ENCODE data around the gene CELSR1. TPM values are rescaled to one million over a fixed set of nuclear protein-coding genes. Genes with fewer than 3 reads are reported as not detected.

The CELSR1 gene
- total RNA-seq, 1 donor from 2014 or later = 7.7 TPM

DNA sequence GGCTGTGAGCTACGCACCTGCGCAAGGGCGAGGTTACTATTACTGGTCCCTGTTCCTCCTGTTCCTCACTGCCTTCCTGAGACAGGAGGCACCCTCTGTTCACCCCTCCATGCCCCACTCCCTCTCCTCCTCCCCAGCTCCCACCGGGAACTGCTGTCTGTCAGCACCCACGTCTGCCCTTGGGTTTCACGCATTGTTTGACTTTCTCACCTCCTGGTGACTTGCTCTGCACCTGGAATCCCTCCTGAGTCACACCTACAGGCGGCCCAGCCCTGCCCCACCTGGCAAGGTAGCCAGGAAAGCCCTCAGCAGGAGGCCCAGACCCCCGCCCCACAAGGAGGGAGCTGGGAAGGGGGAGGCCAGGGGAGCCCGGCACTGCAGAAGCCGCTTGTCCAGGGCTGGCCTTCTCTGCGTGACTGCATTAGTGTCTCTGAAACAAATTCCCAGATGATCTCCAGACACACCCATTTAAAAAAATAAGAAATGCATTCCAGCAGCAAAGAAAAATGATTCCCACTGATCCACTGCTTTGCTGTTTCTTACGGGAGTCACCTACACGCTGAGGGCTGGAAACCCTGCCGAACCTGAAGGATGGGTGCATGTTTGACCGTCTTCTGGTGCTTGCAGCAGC lies 86.4 kb downstream of the CELSR1 start:
- Mint-ChIP-seq H3K27me3 (ENCODE audit: unreplicated experiment) (peaks cover 2% of the 10 kb centered on the region), H3K4me1 (ENCODE audit: unreplicated experiment) (no peaks in the 10 kb centered on the region), H3K9me3 (ENCODE audit: unreplicated experiment) (no peaks in the 10 kb centered on the region), H3K36me3 (ENCODE audit: low read depth, unreplicated experiment) (no peaks in the 10 kb centered on the region), H3K27ac (ENCODE audit: unreplicated experiment) (no peak overlapping the region), H3K4me3 (ENCODE audit: unreplicated experiment) (no peak overlapping the region)
- no peak for DNase-seq (ENCODE audit: low spot score)
- no peak for TF ChIP-seq CTCF (IDR thresholded peaks at IDR 0.05; ENCODE audit: unreplicated experiment)

DNA sequence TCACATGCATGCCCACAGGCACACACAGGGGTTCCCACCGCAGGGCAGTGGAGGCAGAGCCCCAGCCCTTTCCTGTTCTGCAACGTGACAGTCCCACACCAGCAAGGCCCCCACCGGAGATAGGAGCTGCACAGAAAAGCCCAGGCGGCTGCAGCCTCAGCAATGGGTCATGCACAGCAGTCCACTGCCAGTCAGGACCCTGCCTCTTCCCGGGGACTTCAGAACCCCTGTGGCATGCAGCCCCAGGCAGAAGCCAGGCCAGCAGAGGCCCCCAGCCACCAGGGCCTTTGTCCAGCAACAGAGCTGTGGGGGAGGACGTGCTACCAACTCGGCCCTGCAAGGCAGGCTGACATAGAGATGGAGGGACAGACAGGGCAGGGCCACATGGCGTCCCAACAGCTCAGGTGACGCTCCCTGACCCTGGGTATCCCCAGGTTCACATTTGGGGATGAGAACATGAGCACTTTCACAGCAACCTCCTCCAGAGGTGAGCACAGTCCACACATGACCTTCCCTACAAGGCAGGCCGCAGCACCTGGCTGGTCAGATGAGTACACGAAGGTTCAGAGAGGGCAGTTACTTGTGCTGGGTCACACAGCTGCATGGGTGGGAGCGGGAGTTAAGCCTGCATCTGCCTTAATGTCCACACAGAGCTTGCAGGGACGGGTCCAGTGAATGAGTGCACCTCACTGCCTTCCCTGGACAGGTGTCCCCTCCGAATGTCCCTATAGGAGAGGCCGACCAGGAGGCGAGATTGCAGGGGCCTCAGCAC lies 87.3 kb downstream of the CELSR1 start:
- H3K9me3 Mint-ChIP-seq (ENCODE audit: unreplicated experiment) = no peaks in the 10 kb centered on the region
- no peak for DNase-seq (ENCODE audit: low spot score)
- H3K27ac Mint-ChIP-seq (ENCODE audit: unreplicated experiment) = no peak overlapping the region
- H3K4me3 Mint-ChIP-seq (ENCODE audit: unreplicated experiment) = no peak overlapping the region
- no peak for TF ChIP-seq CTCF (IDR thresholded peaks at IDR 0.05; ENCODE audit: unreplicated experiment)
- H3K27me3 Mint-ChIP-seq (ENCODE audit: unreplicated experiment) = peaks cover 2% of the 10 kb centered on the region
- no peaks in the 10 kb centered on the region for H3K36me3 Mint-ChIP-seq (ENCODE audit: low read depth, unreplicated experiment)
- no peaks in the 10 kb centered on the region for H3K4me1 Mint-ChIP-seq (ENCODE audit: unreplicated experiment)

GRCh38 chr22:46449116-46449691 lies 88.2 kb downstream of the CELSR1 start:
- TF ChIP-seq CTCF (IDR thresholded peaks at IDR 0.05; ENCODE audit: unreplicated experiment) = no peak
- Mint-ChIP-seq H3K27me3 (ENCODE audit: unreplicated experiment) (peaks cover 2% of the 10 kb centered on the region), H3K27ac (ENCODE audit: unreplicated experiment) (no peak overlapping the region), H3K4me1 (ENCODE audit: unreplicated experiment) (no peaks in the 10 kb centered on the region), H3K4me3 (ENCODE audit: unreplicated experiment) (no peak overlapping the region), H3K36me3 (ENCODE audit: low read depth, unreplicated experiment) (no peaks in the 10 kb centered on the region), H3K9me3 (ENCODE audit: unreplicated experiment) (no peaks in the 10 kb centered on the region)
- no peak for DNase-seq (ENCODE audit: low spot score)

GRCh38 chr22:46448333-46448732 lies 89.1 kb downstream of the CELSR1 start:
- Mint-ChIP-seq H3K36me3 (ENCODE audit: low read depth, unreplicated experiment) (no peaks in the 10 kb centered on the region), H3K27ac (ENCODE audit: unreplicated experiment) (no peak overlapping the region), H3K27me3 (ENCODE audit: unreplicated experiment) (peaks cover 3% of the 10 kb centered on the region), H3K4me1 (ENCODE audit: unreplicated experiment) (no peaks in the 10 kb centered on the region), H3K4me3 (ENCODE audit: unreplicated experiment) (no peak overlapping the region), H3K9me3 (ENCODE audit: unreplicated experiment) (no peaks in the 10 kb centered on the region)
- DNase-seq (ENCODE audit: low spot score) = no peak
- no peak for TF ChIP-seq CTCF (IDR thresholded peaks at IDR 0.05; ENCODE audit: unreplicated experiment)

DNA sequence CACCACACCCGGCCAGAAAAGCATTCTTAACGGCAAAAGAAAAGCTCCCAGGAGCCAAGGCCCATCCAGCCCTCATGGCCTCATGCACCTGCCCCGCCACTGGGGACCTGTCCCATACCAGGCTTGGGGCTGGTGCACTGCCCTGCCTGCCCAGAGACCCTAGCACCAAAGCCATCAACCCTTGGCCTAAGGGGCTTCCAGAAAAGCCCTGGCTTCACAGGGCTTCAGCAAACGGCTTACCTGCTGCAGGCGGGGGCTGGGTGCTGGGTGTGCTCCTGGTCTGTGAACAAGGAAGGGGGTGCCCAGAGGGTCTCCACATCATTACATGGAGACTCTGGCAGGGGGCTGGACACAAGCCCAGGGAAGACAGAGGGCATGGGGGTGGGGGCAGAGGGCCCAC lies 89.5 kb downstream of the CELSR1 start:
- H3K4me3 Mint-ChIP-seq (ENCODE audit: unreplicated experiment) = no peak overlapping the region
- H3K27ac Mint-ChIP-seq (ENCODE audit: unreplicated experiment) = no peak overlapping the region
- H3K27me3 Mint-ChIP-seq (ENCODE audit: unreplicated experiment) = peaks cover 3% of the 10 kb centered on the region
- no peak for TF ChIP-seq CTCF (IDR thresholded peaks at IDR 0.05; ENCODE audit: unreplicated experiment)
- no peak for DNase-seq (ENCODE audit: low spot score)
- no peaks in the 10 kb centered on the region for H3K4me1 Mint-ChIP-seq (ENCODE audit: unreplicated experiment)
- no peaks in the 10 kb centered on the region for H3K36me3 Mint-ChIP-seq (ENCODE audit: low read depth, unreplicated experiment)
- H3K9me3 Mint-ChIP-seq (ENCODE audit: unreplicated experiment) = no peaks in the 10 kb centered on the region

Measured in endothelial cell (in vitro differentiated cells).